Measurements from ENCODE around the gene DNAJB11. TPM values are rescaled to one million over a fixed set of nuclear protein-coding genes. Genes with fewer than 3 reads are reported as not detected.

Gene DNAJB11
- total RNA-seq, 1 donor from 2014 or later, result 84.3 TPM

DNA sequence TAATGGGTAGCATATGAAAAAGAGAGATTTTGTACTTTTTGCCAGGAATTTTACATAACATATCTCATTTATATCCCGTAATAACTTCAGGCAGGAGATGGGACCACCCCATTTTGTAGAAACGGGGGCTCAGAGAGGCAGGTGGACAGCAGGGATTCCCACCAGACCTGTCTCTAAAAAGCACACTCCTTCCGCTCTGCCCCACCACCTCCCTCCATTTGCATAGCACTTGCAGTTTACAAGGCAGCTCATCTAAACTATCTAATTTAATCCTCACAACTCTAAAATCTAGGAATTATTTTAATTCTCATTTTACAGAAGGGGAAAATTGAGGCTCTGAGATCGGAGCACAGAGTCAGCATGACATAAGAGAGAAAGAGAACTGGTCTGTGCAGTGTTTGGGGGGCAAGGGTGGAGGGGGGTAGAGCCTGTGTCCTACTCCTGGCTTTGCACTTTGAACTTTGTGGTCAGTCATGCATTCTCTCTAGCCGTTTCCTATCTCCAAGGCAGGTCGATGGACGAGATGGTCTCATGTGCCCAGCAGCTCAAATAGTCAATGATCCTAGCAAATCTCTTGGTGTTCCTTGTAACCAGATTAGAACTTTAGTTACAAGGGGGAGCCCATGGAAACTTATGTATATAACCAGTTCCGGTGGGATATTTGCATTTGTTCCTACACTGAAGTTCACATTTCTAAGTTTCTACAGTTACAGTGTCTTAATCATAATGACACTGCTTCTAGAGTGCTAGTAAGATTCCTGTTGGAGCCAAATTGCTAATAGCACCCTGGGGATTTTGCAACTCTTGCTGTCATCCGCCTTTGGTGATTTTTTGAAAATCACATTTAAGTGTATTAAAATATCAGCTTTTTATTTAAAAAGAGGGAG lies 44.9 kb upstream of the DNAJB11 start:
- Histone ChIP-seq H3K27me3 (ENCODE audit: insufficient read depth, low read length) (no peaks in the 10 kb centered on the region), H3K27ac (ENCODE audit: low read depth, low read length) (no peak overlapping the region), H4K20me1 (ENCODE audit: insufficient read depth, low read length) (no peaks in the 10 kb centered on the region), H3K4me1 (ENCODE audit: insufficient read depth, low read length) (no peaks in the 10 kb centered on the region), H3K9ac (ENCODE audit: low read length) (no peak overlapping the region), H3K4me2 (ENCODE audit: low read length) (no peak overlapping the region), H3K4me3 (ENCODE audit: insufficient read depth, low read depth, low read length) (no peak overlapping the region), H2AFZ (ENCODE audit: low read depth, low read length) (no peak overlapping the region), H3K36me3 (ENCODE audit: insufficient read depth, low read length) (no peaks in the 10 kb centered on the region), H3K79me2 (ENCODE audit: insufficient read depth, low read length) (no peaks in the 10 kb centered on the region), H3K9me3 (ENCODE audit: insufficient read depth, low read depth, low read length) (no peaks in the 10 kb centered on the region)
- no peak for TF ChIP-seq EZH2 (IDR thresholded peaks at IDR 0.05; ENCODE audit: insufficient read depth, low read length)
- TF ChIP-seq CTCF (IDR thresholded peaks at IDR 0.05; ENCODE audit: insufficient read depth, low read depth, low read length), result no peak
- peaks cover 5% of the 10 kb centered on the region for H3K9me3 Mint-ChIP-seq (ENCODE audit: unreplicated experiment)
- H3K36me3 Mint-ChIP-seq (ENCODE audit: low read depth, unreplicated experiment), result peaks cover 2% of the 10 kb centered on the region
- H3K4me3 Mint-ChIP-seq (ENCODE audit: unreplicated experiment), result no peak overlapping the region
- no peak for DNase-seq (ENCODE audit: low read depth)
- H3K27me3 Mint-ChIP-seq (ENCODE audit: low read depth, unreplicated experiment), result peaks cover 59% of the 10 kb centered on the region
- peaks cover 3% of the 10 kb centered on the region for H3K4me1 Mint-ChIP-seq (ENCODE audit: low read depth, unreplicated experiment)
- no peak for FAIRE-seq
- no peak overlapping the region for H3K27ac Mint-ChIP-seq (ENCODE audit: unreplicated experiment)

- Mint-ChIP-seq H3K4me1 (ENCODE audit: low read depth, unreplicated experiment) (peaks cover 3% of the 10 kb centered on the region), H3K4me3 (ENCODE audit: unreplicated experiment) (no peak overlapping the region), H3K27ac (ENCODE audit: unreplicated experiment) (no peak overlapping the region), H3K9me3 (ENCODE audit: unreplicated experiment) (peaks cover 5% of the 10 kb centered on the region), H3K36me3 (ENCODE audit: low read depth, unreplicated experiment) (peaks cover 2% of the 10 kb centered on the region), H3K27me3 (ENCODE audit: low read depth, unreplicated experiment) (peaks cover 53% of the 10 kb centered on the region)
- Histone ChIP-seq H3K4me3 (ENCODE audit: insufficient read depth, low read depth, low read length) (no peak overlapping the region), H3K4me2 (ENCODE audit: low read length) (no peak overlapping the region), H3K27ac (ENCODE audit: low read depth, low read length) (no peak overlapping the region), H3K9me3 (ENCODE audit: insufficient read depth, low read depth, low read length) (no peaks in the 10 kb centered on the region), H3K9ac (ENCODE audit: low read length) (no peak overlapping the region), H3K27me3 (ENCODE audit: insufficient read depth, low read length) (no peaks in the 10 kb centered on the region), H3K36me3 (ENCODE audit: insufficient read depth, low read length) (no peaks in the 10 kb centered on the region), H4K20me1 (ENCODE audit: insufficient read depth, low read length) (no peaks in the 10 kb centered on the region), H3K4me1 (ENCODE audit: insufficient read depth, low read length) (no peaks in the 10 kb centered on the region), H3K79me2 (ENCODE audit: insufficient read depth, low read length) (no peaks in the 10 kb centered on the region), H2AFZ (ENCODE audit: low read depth, low read length) (no peak overlapping the region)
- no peak for TF ChIP-seq EZH2 (IDR thresholded peaks at IDR 0.05; ENCODE audit: insufficient read depth, low read length)
- no peak for TF ChIP-seq CTCF (IDR thresholded peaks at IDR 0.05; ENCODE audit: insufficient read depth, low read depth, low read length)
- no peak for DNase-seq (ENCODE audit: low read depth)
- FAIRE-seq, result no peak
These were observed 44.3 kb upstream of the DNAJB11 start for GRCh38 chr3:186526256-186526606.

Measured in astrocyte (in vitro differentiated cells and primary cell).